Measurements from ENCODE around the gene MUC3A.
"Not testable (repeated sequence)": the region's sequence is repeated elsewhere in the genome, so short reads cannot be mapped to it uniquely, and the experiment has no call there.

Gene MUC3A

GRCh38 chr7:100971111-100972001 lies 22.0 kb downstream of the MUC3A start:
- Histone ChIP-seq H3K4me3 (no peak overlapping the region), H3K4me2 (no peak overlapping the region), H3K27me3 (peaks cover 25 to 37% (median 31%) of the 10 kb centered on the region in 11 experiments), H3K36me3 (no peaks in the 10 kb centered on the region), H4K20me1 (peaks cover 0 to 19% (median 0%) of the 10 kb centered on the region in 11 experiments; a peak in 6 of 22 replicates), H3K27ac (no peak overlapping the region), H3K9ac (no peak overlapping the region), H3K9me3 (replicated peaks in 1 of 11) (peaks cover 9 to 19% (median 13%) of the 10 kb centered on the region in 11 experiments; a peak in 15 of 22 replicates), H3K4me1 (peaks cover 0 to 11% (median 0%) of the 10 kb centered on the region in 10 experiments; a peak in 7 of 20 replicates)
- TF ChIP-seq Cebpa-rat (IDR thresholded peaks at IDR 0.05): no peak

GRCh38 chr7:100972002-100972347 lies 22.6 kb downstream of the MUC3A start:
- H3K9me3 ChIP-seq (replicated peaks in 1 of 11): peaks cover 9 to 19% (median 13%) of the 10 kb centered on the region in 11 experiments; a peak in 15 of 22 replicates
- H3K4me1 ChIP-seq: peaks cover 0 to 11% (median 0%) of the 10 kb centered on the region in 10 experiments; a peak in 4 of 20 replicates
- H3K4me2 ChIP-seq: no peak overlapping the region
- H3K4me3 ChIP-seq: no peak overlapping the region
- no peak for TF ChIP-seq Cebpa-rat (IDR thresholded peaks at IDR 0.05)
- no peak overlapping the region for H3K27ac ChIP-seq
- H3K36me3 ChIP-seq: no peaks in the 10 kb centered on the region
- peaks cover 0 to 12% (median 0%) of the 10 kb centered on the region in 11 experiments; a peak in 6 of 22 replicates for H4K20me1 ChIP-seq
- no peak overlapping the region for H3K9ac ChIP-seq
- H3K27me3 ChIP-seq: peaks cover 19 to 31% (median 24%) of the 10 kb centered on the region in 11 experiments

GRCh38 chr7:100974021-100974420 lies 24.7 kb downstream of the MUC3A start:
- no peak overlapping the region for H3K27ac ChIP-seq
- H3K9ac ChIP-seq: no peak overlapping the region
- peaks cover 0 to 10% (median 4%) of the 10 kb centered on the region in 11 experiments; a peak in 10 of 22 replicates for H3K27me3 ChIP-seq
- no peaks in the 10 kb centered on the region for H3K36me3 ChIP-seq
- H3K4me2 ChIP-seq: no peak overlapping the region
- peaks cover 0 to 11% (median 0%) of the 10 kb centered on the region in 10 experiments; a peak in 4 of 20 replicates for H3K4me1 ChIP-seq
- peaks cover 9 to 19% (median 13%) of the 10 kb centered on the region in 11 experiments; a peak in 15 of 22 replicates for H3K9me3 ChIP-seq (replicated peaks in 1 of 11)
- H3K4me3 ChIP-seq: no peak overlapping the region
- H4K20me1 ChIP-seq: no peaks in the 10 kb centered on the region; a peak in 2 of 22 replicates
- no peak for TF ChIP-seq Cebpa-rat (IDR thresholded peaks at IDR 0.05)

- Histone ChIP-seq H3K4me2 (peak overlapping the region in 2 of 11 experiments; percentile 6 to 23; a peak in 3 of 22 replicates), H4K20me1 (no peaks in the 10 kb centered on the region; a peak in 2 of 22 replicates), H3K27ac (no peak overlapping the region), H3K27me3 (no peaks in the 10 kb centered on the region), H3K4me3 (no peak overlapping the region), H3K36me3 (no peaks in the 10 kb centered on the region), H3K9ac (no peak overlapping the region), H3K9me3 (replicated peaks in 1 of 11) (peaks cover 9 to 19% (median 13%) of the 10 kb centered on the region in 11 experiments; a peak in 15 of 22 replicates), H3K4me1 (peaks cover 0 to 11% (median 0%) of the 10 kb centered on the region in 10 experiments; a peak in 4 of 20 replicates)
- no peak for TF ChIP-seq Cebpa-rat (IDR thresholded peaks at IDR 0.05)
Measured at GRCh38 chr7:100975371-100975821, 26.1 kb downstream of the MUC3A start.

DNA sequence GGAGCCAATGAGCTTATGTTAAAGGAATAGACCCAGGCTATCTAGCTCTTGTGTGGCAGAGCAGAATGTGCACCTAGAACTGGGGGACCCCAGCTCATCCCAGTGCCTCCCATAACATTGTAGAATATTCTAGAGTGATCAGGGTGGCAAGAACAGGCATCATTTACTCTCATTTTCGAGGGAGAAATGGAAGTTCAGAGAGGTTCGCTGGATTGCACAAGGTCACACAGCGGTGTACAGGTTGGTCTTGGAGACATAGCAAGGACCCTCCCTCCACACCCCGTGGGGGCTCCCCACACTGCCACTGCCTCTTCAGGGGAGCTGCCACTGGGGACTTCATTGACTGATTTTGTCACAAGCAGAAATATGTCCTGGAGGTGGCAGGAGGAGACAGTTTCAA lies 29.0 kb downstream of the MUC3A start:
- H3K4me3 ChIP-seq: no peak overlapping the region
- no peaks in the 10 kb centered on the region for H3K27me3 ChIP-seq
- H3K9me3 ChIP-seq (replicated peaks in 1 of 11): peaks cover 9 to 19% (median 13%) of the 10 kb centered on the region in 11 experiments; a peak in 15 of 22 replicates
- no peaks in the 10 kb centered on the region for H4K20me1 ChIP-seq
- H3K36me3 ChIP-seq: no peaks in the 10 kb centered on the region
- H3K4me2 ChIP-seq: no peak overlapping the region
- TF ChIP-seq Cebpa-rat (IDR thresholded peaks at IDR 0.05): no peak
- H3K27ac ChIP-seq: no peak overlapping the region
- peaks cover 0 to 5% (median 0%) of the 10 kb centered on the region in 10 experiments; a peak in 2 of 20 replicates for H3K4me1 ChIP-seq
- no peak overlapping the region for H3K9ac ChIP-seq

- Histone ChIP-seq H3K27ac (no peak overlapping the region), H3K4me2 (no peak overlapping the region), H3K9ac (no peak overlapping the region), H4K20me1 (no peaks in the 10 kb centered on the region), H3K27me3 (no peaks in the 10 kb centered on the region), H3K9me3 (replicated peaks in 1 of 11) (no peaks in the 10 kb centered on the region; a peak in 3 of 22 replicates), H3K4me3 (no peak overlapping the region), H3K36me3 (no peaks in the 10 kb centered on the region), H3K4me1 (no peaks in the 10 kb centered on the region)
- no peak for TF ChIP-seq Cebpa-rat (IDR thresholded peaks at IDR 0.05)
Measured at GRCh38 chr7:100983451-100984187, 34.3 kb downstream of the MUC3A start.

DNA sequence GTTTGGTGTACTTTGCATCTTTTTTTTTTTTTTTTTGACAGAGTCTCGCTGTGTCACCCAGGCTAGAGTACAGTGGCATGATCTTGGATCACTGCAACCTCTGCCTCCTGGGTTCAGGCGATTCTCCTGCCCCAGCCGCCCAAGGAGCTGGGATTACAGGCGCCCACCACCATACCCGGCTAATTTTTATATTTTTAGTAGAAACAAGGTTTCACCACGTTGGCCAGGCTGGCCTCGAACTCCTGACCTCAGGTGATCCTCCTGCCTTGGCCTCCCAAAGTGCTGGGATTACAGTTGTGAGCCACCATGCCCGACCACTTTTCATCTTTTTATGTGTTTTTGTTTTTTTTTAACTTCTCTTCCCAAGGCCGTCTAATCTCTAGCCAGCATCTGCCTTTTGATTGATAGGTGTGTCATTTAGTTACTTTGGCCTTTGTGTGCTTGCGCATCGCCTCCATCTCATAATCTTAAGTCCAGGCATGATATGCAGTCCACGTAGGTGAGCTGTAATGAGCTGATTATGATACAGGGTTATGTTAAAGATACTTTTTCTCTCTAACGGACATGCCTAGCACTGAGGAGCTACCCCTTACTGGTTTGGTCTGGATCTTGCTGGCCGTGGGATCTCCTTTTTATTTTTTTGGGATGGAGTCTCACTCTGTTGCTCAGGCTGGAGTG lies 35.0 kb downstream of the MUC3A start:
- not testable (repeated sequence) for H3K27ac ChIP-seq

GRCh38 chr7:100985033-100985797 lies 35.9 kb downstream of the MUC3A start:
- not testable (repeated sequence) for H3K36me3 ChIP-seq, H3K4me1 ChIP-seq

More for the DNA sequence above, 35.0 kb downstream of the MUC3A start:
- not testable (repeated sequence) for H3K4me2 ChIP-seq; H3K27me3 ChIP-seq; H3K4me3 ChIP-seq; H3K9ac ChIP-seq; H3K36me3 ChIP-seq; H4K20me1 ChIP-seq; H3K9me3 ChIP-seq (replicated peaks in 1 of 11); H3K4me1 ChIP-seq

More at GRCh38 chr7:100985033-100985797, 35.9 kb downstream of the MUC3A start:
- H3K9ac ChIP-seq, H3K27ac ChIP-seq, H4K20me1 ChIP-seq, H3K4me3 ChIP-seq, H3K27me3 ChIP-seq, H3K4me2 ChIP-seq: not testable (repeated sequence)
- H3K9me3 ChIP-seq (replicated peaks in 1 of 11): peaks cover 0 to 12% (median 4%) of the 10 kb centered on the region in 11 experiments; a peak in 9 of 22 replicates
